Tibial nerve (tissue), 3 donors: Measurements from ENCODE around the gene ZNF580.

Source experiments
- CTCF ChIP-seq, 5 experiments: fragments of 200-600 bp in 3 of 5; fragments of 450-650 bp in 2 of 5; sonication (generic) in 3 of 5; IDR thresholded peaks; one replicate each; pipeline ENCODE4 v1.5.1; 2016 to 2019; ENCODE audit warnings: antibody characterized with exemption in 5 of 5, mild to moderate bottlenecking in 3 of 5, moderate library complexity in 2 of 5
- POLR2A ChIP-seq, 2 donors: fragments of 450-650 bp; IDR thresholded peaks; one replicate each; pipeline ENCODE4 v1.6.1; 2017; ENCODE audit warnings: antibody characterized with exemption in 2 of 2, mild to moderate bottlenecking in 2 of 2, moderate library complexity in 2 of 2

GRCh38 chr19:55676889-55677505 is 36.2 kb downstream of the ZNF580 start:
- TF ChIP-seq CTCF (IDR thresholded peaks at IDR 0.05) = no peak
- no peak for TF ChIP-seq POLR2A (IDR thresholded peaks at IDR 0.05)
